OCI-LY1 (cell line): ENCODE results near the gene RPL39L.

Experiments
- CTCF ChIP-seq: fragments of 200-600 bp; sonication (generic), shearing (Covaris generic); IDR thresholded peaks from 2 replicates; pipeline ENCODE4 v1.5.1; 2017; ENCODE audit warnings: mild to moderate bottlenecking, antibody characterized with exemption, low read length, moderate library complexity, mixed read lengths
- EZH2 ChIP-seq: fragments of 200-600 bp; sonication (generic), shearing (Covaris generic); IDR thresholded peaks from 2 replicates; pipeline ENCODE4 v1.8.0; 2017; ENCODE audit warnings: borderline replicate concordance, mixed run types, mild to moderate bottlenecking, antibody characterized with exemption, low read length, moderate library complexity, mixed read lengths

GRCh38 chr3:187186801-187187421 is 47.6 kb upstream of the RPL39L start:
- TF ChIP-seq EZH2 (no peak), CTCF (no peak)
